Activated B cell treated with CpG ODN at 0.5 μM for 24 hours (primary cell): ENCODE data around the gene SST. TPM values are rescaled to one million over a fixed set of nuclear protein-coding genes. Genes with fewer than 3 reads are reported as not detected.

Source experiments
- ATAC-seq: fragments of 200-7000 bp; cut with Tn5 transposase; one replicate; pipeline ENCODE4 v1.10.0; 2021; ENCODE audit warnings: low read depth, mild to moderate bottlenecking, moderate library complexity
- CTCF ChIA-PET: fragments of 350-600 bp; sonication (Branson Sonifier 250); formaldehyde crosslinking; loops from one replicate; lab custom pipeline; 2021; ENCODE audit warnings: antibody characterized with exemption; lab: Charles Lee
- POLR2A ChIA-PET: fragments of 350-600 bp; sonication (Branson Sonifier 250); formaldehyde crosslinking; loops from one replicate; lab custom pipeline; 2021; ENCODE audit warnings: antibody characterized with exemption; lab: Charles Lee
- DNase-seq: peaks from one replicate; pipeline ENCODE4 v3.0.0; 2022
- H3K27ac Mint-ChIP-seq: one replicate; pipeline ENCODE4 v1.8.0; 2020; ENCODE audit warnings: mixed read lengths
- H3K27me3 Mint-ChIP-seq: one replicate; pipeline ENCODE4 v1.8.0; 2021; ENCODE audit warnings: mixed read lengths
- H3K36me3 Mint-ChIP-seq: one replicate; pipeline ENCODE4 v1.8.0; 2021; ENCODE audit warnings: low read depth, mixed read lengths
- H3K4me1 Mint-ChIP-seq: one replicate; pipeline ENCODE4 v1.8.0; 2021; ENCODE audit warnings: mixed read lengths
- H3K4me3 Mint-ChIP-seq: one replicate; pipeline ENCODE4 v1.8.0; 2020; ENCODE audit warnings: mild to moderate bottlenecking, mixed read lengths
- H3K9me3 Mint-ChIP-seq: one replicate; pipeline ENCODE4 v1.8.0; 2020; ENCODE audit warnings: mixed read lengths
- CTCF ChIP-seq: fragments of 200-600 bp; IDR thresholded peaks from one replicate; pipeline ENCODE4 v1.8.0; 2022; ENCODE audit warnings: antibody characterized with exemption, mild to moderate bottlenecking
- intact Hi-C: fragments of 100-400 bp; cut with micrococcal nuclease; formaldehyde crosslinking; loops from one replicate; pipeline ENCODE4 v1.15.1; 2024
- total RNA-seq: library from RNA; stranded (reverse); gene quantifications from 2 replicates; pipeline ENCODE4 v1.2.3, GENCODE V29; 2022

Gene SST
- total RNA-seq, 1 donor from 2014 or later: not detected

GRCh38 chr3:187705164-187705563 is 35.0 kb upstream of the SST start:
- ATAC-seq: no peak
- POLR2A ChIA-PET: no interaction called here
- DNase-seq: no peak
- no peak overlapping the region for H3K4me3 Mint-ChIP-seq
- CTCF ChIA-PET: no interaction called here
- intact Hi-C loops: no loop called here
- H3K4me1 Mint-ChIP-seq: no peaks in the 10 kb centered on the region
- TF ChIP-seq CTCF: no peak
- no peaks in the 10 kb centered on the region for H3K9me3 Mint-ChIP-seq
- H3K27ac Mint-ChIP-seq: no peak overlapping the region
- no peaks in the 10 kb centered on the region for H3K36me3 Mint-ChIP-seq
- H3K27me3 Mint-ChIP-seq: no peaks in the 10 kb centered on the region

- Mint-ChIP-seq H3K27ac (no peak within 1 kb of the TSS), H3K27me3 (no peaks in the 10 kb centered on the region), H3K4me1 (no peaks in the 10 kb centered on the region), H3K36me3 (no peaks in the 10 kb centered on the region), H3K9me3 (no peaks in the 10 kb centered on the region), H3K4me3 (no peak within 1 kb of the TSS)
- ATAC-seq (no peak), DNase-seq (no peak)
- intact Hi-C loops: no loop called here
- CTCF ChIA-PET: interaction anchor here (1.2 to 3.5 kb wide), 2 partner anchors 23 to 386 kb away, joined by 3 to 13 read pairs; no protein-coding TSS in a partner anchor
- no peak for TF ChIP-seq CTCF
- POLR2A ChIA-PET: no interaction called here
Observed at GRCh38 chr3:187702507-187703033, 32.4 kb upstream of the SST start, which contains the start of gene RTP2. TSS of gene RTP2 (minus strand) at chr3:187702557. CDS start at chr3:187702128, 429 bp downstream.

GRCh38 chr3:187700249-187700648 is 30.1 kb upstream of the SST start:
- Mint-ChIP-seq H3K4me1 (no peaks in the 10 kb centered on the region), H3K36me3 (no peaks in the 10 kb centered on the region), H3K27ac (no peak overlapping the region), H3K4me3 (no peak overlapping the region), H3K9me3 (no peaks in the 10 kb centered on the region), H3K27me3 (peaks cover 9% of the 10 kb centered on the region)
- CTCF ChIA-PET: interaction anchor here (1.4 kb wide), 1 partner anchor 381 kb away, joined by 3 read pairs; no protein-coding TSS in a partner anchor
- DNase-seq: no peak
- no peak for ATAC-seq
- POLR2A ChIA-PET: no interaction called here
- intact Hi-C loops: no loop called here
- TF ChIP-seq CTCF: no peak

GRCh38 chr3:187698499-187699399 is 28.6 kb upstream of the SST start:
- ChIA-PET CTCF (no interaction called here), POLR2A (no interaction called here)
- TF ChIP-seq CTCF: no peak
- H3K4me3 Mint-ChIP-seq: no peak overlapping the region
- DNase-seq (no peak), ATAC-seq (no peak)
- no peaks in the 10 kb centered on the region for H3K36me3 Mint-ChIP-seq
- intact Hi-C loops: no loop called here
- H3K9me3 Mint-ChIP-seq: no peaks in the 10 kb centered on the region
- no peak overlapping the region for H3K27ac Mint-ChIP-seq
- H3K4me1 Mint-ChIP-seq: no peaks in the 10 kb centered on the region
- peaks cover 15% of the 10 kb centered on the region for H3K27me3 Mint-ChIP-seq

GRCh38 chr3:187696021-187696420 is 25.8 kb upstream of the SST start:
- no peak for TF ChIP-seq CTCF
- Mint-ChIP-seq H3K9me3 (no peaks in the 10 kb centered on the region), H3K27ac (no peak overlapping the region), H3K4me3 (no peak overlapping the region), H3K27me3 (peaks cover 23% of the 10 kb centered on the region), H3K36me3 (no peaks in the 10 kb centered on the region), H3K4me1 (no peaks in the 10 kb centered on the region)
- intact Hi-C loops: no loop called here
- CTCF ChIA-PET: no interaction called here
- DNase-seq (no peak), ATAC-seq (no peak)
- POLR2A ChIA-PET: no interaction called here
